Activated CD8-positive, alpha-beta memory T cell treated with anti-CD3 and anti-CD28 coated beads for 36 hours (primary cell): Measurements from ENCODE around the gene BTBD16. TPM values are rescaled to one million over a fixed set of nuclear protein-coding genes. Genes with fewer than 3 reads are reported as not detected.

Source experiments
- CTCF ChIA-PET: fragments of 350-600 bp; sonication (Branson Sonifier 250); formaldehyde crosslinking; loops from one replicate; lab custom pipeline; 2021; ENCODE audit warnings: antibody characterized with exemption; lab: Charles Lee
- POLR2A ChIA-PET: fragments of 350-600 bp; sonication (Branson Sonifier 250); formaldehyde crosslinking; loops from one replicate; lab custom pipeline; 2021; ENCODE audit warnings: antibody characterized with exemption; lab: Charles Lee
- total RNA-seq, 2 experiments: library from RNA; stranded (reverse); gene quantifications; one replicate each; pipeline ENCODE4 v1.2.3, GENCODE V29; 2021

BTBD16 gene
- not detected for total RNA-seq

GRCh38 chr10:122271076-122271475 is at the start of gene BTBD16:
Gene BTBD16 (plus strand): TSS chr10:122271296. CDS start chr10:122275082, 3,786 bp downstream.
- ChIA-PET POLR2A (no interaction called here), CTCF (no interaction called here)

DNA sequence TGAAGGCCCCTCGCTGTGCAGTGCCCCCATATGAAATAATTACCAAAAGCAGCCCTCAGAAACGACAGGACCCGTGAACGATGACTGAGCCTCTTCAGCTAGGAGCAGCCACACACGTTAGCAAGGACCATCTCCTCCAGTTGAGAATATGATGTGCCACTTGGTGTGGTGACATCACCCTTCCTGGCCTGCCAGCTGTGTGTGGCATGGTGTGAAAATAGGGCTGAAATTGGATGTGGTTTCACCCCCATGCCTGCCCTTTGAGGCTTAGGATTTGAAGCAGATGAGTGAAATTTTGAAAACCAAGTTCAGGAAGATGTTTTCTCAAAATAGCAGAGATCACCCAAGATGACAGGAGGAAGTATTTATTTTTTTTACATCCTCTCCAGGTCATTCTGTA is 49.1 kb upstream of the BTBD16 start:
- ChIA-PET POLR2A (no interaction called here), CTCF (no interaction called here)

DNA sequence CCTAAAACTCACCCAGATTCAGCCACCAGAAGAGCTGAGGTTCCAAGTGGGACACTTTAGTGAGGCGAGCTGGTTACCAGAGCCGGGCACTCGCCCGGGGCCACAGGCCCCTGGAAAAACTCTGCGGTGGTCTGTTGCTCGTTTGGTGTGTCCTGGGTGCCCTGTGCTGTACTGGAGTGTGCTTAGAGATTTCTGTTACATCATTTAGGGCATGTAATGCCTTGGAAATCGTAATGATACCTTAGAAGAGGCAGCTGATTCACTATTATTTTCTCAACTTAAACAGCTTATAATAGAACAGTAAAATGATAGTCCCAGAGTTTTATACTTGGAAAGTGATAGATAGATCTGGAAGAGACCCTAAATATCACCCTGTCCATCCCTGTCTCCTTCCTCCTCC is 48.5 kb upstream of the BTBD16 start:
- ChIA-PET CTCF (no interaction called here), POLR2A (no interaction called here)

GRCh38 chr10:122224159-122224558 is 46.9 kb upstream of the BTBD16 start:
- ChIA-PET CTCF (no interaction called here), POLR2A (no interaction called here)

GRCh38 chr10:122225330-122225729 is 45.8 kb upstream of the BTBD16 start:
- CTCF ChIA-PET = interaction anchor here (0.8 kb wide), 1 partner anchor 83 kb away, joined by 3 read pairs; no protein-coding TSS in a partner anchor
- POLR2A ChIA-PET = no interaction called here

GRCh38 chr10:122227754-122228153 is 43.3 kb upstream of the BTBD16 start:
- CTCF ChIA-PET = no interaction called here

GRCh38 chr10:122229666-122230065 is 41.4 kb upstream of the BTBD16 start:
- POLR2A ChIA-PET = no interaction called here
- CTCF ChIA-PET = no interaction called here

More at GRCh38 chr10:122227754-122228153, 43.3 kb upstream of the BTBD16 start:
- POLR2A ChIA-PET = no interaction called here

- ChIA-PET CTCF (no interaction called here), POLR2A (no interaction called here)
Observed at GRCh38 chr10:122230222-122230621, 40.9 kb upstream of the BTBD16 start.

DNA sequence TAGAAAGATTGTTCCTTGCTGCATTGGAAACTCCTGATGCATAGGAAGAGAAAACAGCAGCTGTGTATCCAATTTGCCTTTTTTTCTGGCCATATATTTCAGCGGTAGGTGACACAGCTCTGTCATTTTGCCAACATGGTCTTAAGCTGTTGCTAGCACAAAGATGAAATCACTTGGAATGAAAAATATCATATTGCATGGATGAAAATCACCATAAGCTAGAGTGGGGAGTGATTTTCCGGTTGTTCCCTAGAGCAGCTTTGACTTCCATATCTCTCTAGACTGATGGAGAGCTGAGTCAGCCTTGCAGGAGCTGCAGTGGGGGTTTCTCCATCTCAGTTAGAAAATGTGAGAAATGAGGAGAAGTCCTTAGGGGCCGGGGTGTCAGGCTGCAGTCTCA is 38.3 kb upstream of the BTBD16 start:
- CTCF ChIA-PET = no interaction called here
- POLR2A ChIA-PET = no interaction called here

DNA sequence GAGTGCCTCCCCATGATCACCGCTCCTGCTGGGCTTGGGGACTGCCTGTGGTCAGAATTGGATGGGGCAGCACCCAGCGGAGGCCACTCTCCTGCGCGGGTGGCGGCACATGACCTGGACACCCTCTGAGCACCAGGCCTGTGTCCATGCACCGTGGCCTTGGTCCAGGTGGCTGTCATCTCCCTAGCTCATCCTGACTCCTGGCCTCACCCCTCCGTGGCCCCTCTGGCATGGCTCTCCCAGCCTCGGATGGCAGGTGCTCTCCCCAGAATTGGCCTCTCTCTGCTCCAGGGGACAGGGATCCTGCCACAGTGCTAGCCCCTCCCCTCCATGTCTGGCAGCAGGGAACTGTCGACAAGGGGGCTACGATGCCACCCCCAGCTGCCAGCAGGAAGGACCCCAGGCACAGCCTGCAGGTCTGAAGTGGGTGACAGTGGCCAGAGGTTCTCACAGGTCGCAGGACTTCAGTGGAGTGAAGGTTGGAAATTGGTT is 37.2 kb upstream of the BTBD16 start:
- CTCF ChIA-PET = no interaction called here
- POLR2A ChIA-PET = no interaction called here

- CTCF ChIA-PET = no interaction called here
Observed at GRCh38 chr10:122234416-122234815, 36.7 kb upstream of the BTBD16 start.

GRCh38 chr10:122236690-122237306 is 34.3 kb upstream of the BTBD16 start:
- ChIA-PET CTCF (no interaction called here), POLR2A (no interaction called here)

More at GRCh38 chr10:122234416-122234815, 36.7 kb upstream of the BTBD16 start:
- POLR2A ChIA-PET = no interaction called here

- CTCF ChIA-PET = no interaction called here
- POLR2A ChIA-PET = no interaction called here
Observed at GRCh38 chr10:122237331-122237990, 33.6 kb upstream of the BTBD16 start.

- POLR2A ChIA-PET = no interaction called here
- CTCF ChIA-PET = no interaction called here
Observed at GRCh38 chr10:122239578-122240257, 31.4 kb upstream of the BTBD16 start.

- CTCF ChIA-PET = no interaction called here
- POLR2A ChIA-PET = no interaction called here
Observed at GRCh38 chr10:122240401-122240800, 30.7 kb upstream of the BTBD16 start.

GRCh38 chr10:122241836-122242235 is 29.3 kb upstream of the BTBD16 start:
- ChIA-PET CTCF (no interaction called here), POLR2A (no interaction called here)

- POLR2A ChIA-PET = no interaction called here
Observed at GRCh38 chr10:122243550-122243949, 27.5 kb upstream of the BTBD16 start.

DNA sequence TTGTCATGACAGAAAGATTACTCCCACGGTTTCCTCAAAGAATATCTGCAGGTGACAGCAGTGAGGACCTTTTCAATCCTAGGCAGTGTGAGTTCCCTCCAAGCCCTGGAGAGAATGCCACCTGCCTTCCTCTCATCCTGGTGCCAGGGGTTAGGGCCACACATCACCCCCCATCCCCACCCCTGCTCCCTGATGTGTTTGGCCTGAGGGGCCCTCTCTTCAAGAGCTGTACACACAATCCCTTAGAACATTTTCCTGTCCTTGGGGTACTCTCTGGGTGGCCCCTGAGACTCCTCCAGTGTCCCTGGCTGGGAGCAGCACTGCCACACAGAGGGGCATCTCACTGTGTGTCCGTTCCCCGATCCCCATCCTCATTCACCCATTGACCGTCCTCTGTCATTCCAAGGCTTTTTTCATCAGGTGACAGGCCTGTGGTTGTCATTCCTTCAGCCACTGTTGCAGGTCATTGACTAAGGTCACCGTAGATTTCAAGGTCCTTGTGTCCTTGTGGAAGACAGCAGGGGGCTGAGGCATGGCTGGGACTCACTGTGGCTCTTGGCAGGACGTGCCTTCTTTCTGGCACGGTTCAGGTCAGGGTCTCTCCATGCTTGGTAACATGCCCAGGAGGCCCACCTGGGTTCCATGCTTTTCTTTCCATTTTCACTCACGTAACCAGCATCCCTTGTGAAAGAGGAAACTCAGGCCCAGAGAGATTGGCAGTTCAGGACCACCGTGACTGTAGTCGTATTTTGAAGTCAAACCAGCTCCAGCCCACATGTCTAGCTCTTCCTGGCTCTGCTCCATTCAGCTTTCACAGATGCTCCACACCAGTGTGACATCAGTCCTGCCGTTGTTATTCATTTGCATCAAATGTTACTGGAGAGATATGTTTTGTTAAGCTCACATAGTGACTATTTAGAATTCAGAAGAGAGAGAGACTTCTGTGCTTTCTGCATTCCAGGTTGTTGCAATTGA is 26.8 kb upstream of the BTBD16 start:
- POLR2A ChIA-PET = no interaction called here
- CTCF ChIA-PET = no interaction called here

More at GRCh38 chr10:122243550-122243949, 27.5 kb upstream of the BTBD16 start:
- CTCF ChIA-PET = no interaction called here

GRCh38 chr10:122245136-122245535 is 26.0 kb upstream of the BTBD16 start:
- CTCF ChIA-PET = no interaction called here
- POLR2A ChIA-PET = no interaction called here
